HK-2 (cell line): ENCODE results near the gene GBP6.
A peak's percentile ranks its signal among the peaks of the same experiment; 100 is the strongest.
"Not testable (repeated sequence)": the region's sequence is repeated elsewhere in the genome, so short reads cannot be mapped to it uniquely, and the experiment has no call there.

Experiments
- DNase-seq: peaks from one replicate; pipeline ENCODE4 v3.0.0-alpha.2; 2018; ENCODE audit not compliant: unreplicated experiment

Gene GBP6, protein sequence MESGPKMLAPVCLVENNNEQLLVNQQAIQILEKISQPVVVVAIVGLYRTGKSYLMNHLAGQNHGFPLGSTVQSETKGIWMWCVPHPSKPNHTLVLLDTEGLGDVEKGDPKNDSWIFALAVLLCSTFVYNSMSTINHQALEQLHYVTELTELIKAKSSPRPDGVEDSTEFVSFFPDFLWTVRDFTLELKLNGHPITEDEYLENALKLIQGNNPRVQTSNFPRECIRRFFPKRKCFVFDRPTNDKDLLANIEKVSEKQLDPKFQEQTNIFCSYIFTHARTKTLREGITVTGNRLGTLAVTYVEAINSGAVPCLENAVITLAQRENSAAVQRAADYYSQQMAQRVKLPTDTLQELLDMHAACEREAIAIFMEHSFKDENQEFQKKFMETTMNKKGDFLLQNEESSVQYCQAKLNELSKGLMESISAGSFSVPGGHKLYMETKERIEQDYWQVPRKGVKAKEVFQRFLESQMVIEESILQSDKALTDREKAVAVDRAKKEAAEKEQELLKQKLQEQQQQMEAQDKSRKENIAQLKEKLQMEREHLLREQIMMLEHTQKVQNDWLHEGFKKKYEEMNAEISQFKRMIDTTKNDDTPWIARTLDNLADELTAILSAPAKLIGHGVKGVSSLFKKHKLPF

GRCh38 chr1:89363638-89364536 lies at the start of gene GBP6:
GBP6 (plus strand) TSS chr1:89364059; CDS start chr1:89368552, 4,493 bp downstream.
- no peak for DNase-seq

- no peak for DNase-seq
Measured at GRCh38 chr1:89322402-89322801, 41.5 kb upstream of the GBP6 start.

DNA sequence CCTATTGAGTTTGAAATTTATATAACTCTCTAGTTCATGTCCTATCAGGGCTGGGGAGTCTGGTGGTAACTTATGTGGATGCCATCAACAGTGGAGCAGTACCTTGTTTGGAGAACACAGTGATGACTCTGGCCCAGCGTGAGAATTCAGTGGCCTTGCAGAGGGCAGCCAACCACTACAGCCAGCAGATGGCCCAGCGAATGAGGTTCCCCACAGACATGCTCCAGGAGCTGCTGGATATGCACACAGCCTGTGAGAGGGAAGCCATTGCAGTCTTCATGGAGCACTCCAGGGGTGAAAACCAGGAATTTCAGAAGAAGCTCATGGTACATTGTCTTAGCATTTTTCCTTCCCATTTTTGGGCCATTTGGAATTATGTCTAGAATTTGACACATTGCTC lies 32.0 kb upstream of the GBP6 start:
- no peak for DNase-seq

DNA sequence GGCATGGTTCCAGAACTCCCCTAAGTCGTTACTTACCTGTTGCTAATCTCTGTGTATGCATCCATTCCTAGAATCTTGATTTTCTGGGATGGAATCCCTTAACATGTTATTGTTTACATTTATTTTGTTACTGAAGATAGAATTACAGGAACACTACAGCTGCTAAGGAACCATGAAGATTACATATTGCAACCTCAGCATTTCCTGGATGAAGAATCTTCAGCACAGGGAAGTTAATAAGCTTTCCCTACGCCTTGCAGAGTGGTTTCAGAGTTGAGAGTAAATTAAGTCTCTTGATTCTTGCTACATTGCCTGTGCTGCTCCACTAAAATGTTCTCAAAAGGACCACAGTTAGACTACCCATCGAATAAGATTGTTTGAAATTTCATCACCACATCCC lies 31.4 kb upstream of the GBP6 start:
- no peak for DNase-seq

GRCh38 chr1:89335486-89335885 lies 28.4 kb upstream of the GBP6 start:
- DNase-seq, result no peak

DNA sequence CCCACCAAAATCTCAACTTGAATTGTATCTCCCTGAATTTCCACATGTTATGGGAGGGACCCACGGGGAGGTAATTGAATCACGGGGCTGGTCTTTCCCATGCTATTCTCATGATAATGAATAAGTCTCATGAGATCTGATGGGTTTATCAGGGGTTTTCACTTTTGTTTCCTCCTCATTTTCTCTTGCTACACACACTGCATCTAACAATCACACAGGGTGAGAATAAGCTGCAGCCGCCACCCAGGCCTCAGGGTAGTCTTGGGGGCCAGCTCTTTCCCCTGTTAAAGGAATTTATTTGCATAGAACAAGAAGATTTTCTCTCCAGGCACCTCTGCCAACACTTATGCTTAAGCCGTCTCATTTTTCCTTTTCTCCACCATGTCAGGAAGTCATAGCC lies 26.0 kb upstream of the GBP6 start:
- DNase-seq, result no peak

DNA sequence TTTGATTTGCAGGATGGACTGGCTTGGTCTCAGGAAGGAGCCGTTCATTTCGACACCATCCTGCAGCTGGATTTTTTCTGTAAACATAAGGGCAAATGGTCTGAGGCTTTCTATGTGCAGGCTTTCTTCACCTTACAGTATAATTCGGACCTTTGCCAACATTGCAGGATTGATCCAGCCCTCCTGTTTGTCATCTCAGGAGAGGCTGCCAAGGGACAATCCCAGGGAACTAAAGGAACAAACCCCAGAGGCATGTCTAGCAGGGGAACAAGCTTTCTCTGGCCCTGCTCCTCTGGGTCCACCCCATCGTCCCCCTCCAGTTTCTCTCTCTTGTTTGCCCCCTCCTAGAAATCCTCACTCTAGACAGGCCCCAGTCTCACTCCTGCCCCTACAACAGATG lies 24.8 kb upstream of the GBP6 start:
- DNase-seq, result no peak

DNA sequence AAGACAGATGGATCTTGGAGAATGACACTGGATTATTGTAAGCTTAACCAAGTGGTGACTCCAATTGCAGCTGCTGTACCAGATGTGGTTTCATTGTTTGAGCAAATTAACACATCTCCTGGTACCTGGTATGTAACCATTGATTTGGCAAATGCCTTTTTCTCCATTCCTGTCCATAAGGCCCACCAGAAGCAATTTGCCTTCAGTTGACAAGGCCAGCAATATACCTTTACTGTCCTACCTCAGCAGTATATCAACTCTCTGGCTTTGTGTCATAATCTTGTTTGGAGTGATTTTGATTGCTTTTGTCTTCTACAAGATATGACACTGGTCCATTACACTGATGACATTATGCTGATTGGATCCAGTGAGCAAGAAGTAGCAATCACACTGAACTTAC lies 18.4 kb upstream of the GBP6 start:
- DNase-seq, result not testable (repeated sequence)

DNA sequence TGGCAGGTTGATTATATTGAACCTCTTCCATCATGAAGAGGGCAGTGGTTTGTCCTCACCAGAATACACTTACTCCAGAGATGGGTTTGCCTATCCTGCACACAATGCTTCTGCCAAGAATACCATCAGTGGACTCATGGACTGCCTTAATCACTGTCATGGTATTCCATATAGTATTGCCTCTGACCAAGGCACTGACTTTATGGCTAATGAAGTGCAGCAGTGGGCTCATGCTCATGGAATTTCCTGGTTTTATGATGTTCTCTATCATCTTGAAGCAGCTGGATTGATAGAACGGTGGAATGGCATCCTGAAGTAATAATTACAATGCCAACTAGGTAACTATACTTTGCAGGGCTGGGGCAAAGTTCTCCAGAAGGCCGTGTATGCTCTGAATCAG lies 16.6 kb upstream of the GBP6 start:
- no peak for DNase-seq

GRCh38 chr1:89350298-89350697 lies 13.6 kb upstream of the GBP6 start:
- DNase-seq, result no peak

- DNase-seq, result no peak
Measured at GRCh38 chr1:89351597-89352311, 12.1 kb upstream of the GBP6 start.

DNA sequence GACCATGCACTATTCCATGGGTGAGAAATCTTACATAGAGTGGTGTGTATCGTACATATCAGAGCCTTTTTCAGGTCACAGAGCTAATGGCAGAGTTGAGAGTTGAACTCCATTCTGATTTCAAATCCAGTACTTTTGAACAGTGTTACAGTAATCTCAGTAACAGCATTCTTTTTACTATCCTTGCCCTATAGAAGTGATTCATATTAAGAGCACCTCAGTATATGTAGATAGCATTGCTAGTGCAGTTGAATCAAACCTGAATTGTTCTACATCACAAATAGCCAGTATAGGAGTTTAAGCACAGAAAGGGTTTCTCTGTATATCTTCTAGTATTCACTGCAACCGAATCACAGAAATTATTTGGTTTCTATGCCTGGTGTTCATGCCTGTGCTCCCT lies 11.4 kb upstream of the GBP6 start:
- DNase-seq, result no peak

GRCh38 chr1:89354205-89354604 lies 9.7 kb upstream of the GBP6 start:
- no peak for DNase-seq

DNA sequence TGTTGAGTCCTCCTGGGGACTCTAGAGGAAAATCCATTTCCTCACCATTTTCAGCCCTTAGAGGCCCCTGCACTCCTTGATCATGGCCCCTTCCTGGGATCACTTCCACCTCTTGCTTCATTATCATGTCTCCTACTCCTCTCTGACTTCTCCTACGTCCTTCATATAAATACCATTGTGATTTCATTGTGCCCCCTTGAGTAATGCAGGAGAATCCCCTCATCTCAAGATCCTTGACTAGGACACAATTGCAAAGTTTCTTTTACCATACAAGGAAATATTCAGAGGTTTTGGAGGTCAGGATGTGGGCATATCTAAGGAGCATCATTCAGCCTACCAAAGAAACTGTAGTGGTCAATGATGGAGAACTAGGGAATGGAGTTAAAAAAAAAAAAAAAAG lies 8.8 kb upstream of the GBP6 start:
- DNase-seq, result no peak

DNA sequence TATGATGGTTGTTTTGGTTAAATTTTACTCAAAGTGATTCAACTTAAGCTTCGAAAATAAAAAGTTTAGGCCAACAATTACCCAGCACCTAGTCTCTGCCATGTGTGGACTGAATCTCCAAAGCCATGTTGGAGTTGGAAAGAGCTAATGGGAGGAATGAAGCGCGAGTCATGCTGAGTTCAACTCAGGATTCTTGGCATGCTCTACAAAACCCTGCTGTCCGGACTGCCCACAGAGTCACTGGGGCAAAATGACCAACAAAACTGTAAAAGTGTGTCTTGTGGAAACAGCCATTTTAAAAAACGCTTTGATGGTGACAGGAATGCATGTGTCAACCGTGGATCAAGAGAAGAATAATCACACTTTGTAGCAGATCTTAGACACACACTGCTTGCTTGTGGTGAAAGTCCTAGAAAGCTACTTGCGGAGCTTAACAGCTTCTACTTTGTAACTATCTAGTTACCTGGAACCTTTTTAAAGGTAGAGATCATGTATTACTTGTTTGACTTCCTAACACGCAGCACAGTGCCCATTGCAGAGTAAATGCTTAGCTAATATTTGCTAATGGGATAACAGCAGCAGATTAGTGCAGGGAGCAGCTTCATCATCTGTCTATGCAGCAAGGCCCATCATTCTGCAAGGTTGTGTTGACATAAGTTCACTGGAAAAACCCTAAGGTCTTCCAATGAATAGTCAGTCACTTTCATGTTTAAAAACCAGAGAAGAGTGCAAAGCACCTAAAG lies 7.0 kb upstream of the GBP6 start:
- DNase-seq, result peak; percentile 6

GRCh38 chr1:89358287-89358893 lies 5.5 kb upstream of the GBP6 start:
- DNase-seq, result peak; percentile 55

GRCh38 chr1:89360716-89361115 lies 3.1 kb upstream of the GBP6 start:
- DNase-seq, result no peak

DNA sequence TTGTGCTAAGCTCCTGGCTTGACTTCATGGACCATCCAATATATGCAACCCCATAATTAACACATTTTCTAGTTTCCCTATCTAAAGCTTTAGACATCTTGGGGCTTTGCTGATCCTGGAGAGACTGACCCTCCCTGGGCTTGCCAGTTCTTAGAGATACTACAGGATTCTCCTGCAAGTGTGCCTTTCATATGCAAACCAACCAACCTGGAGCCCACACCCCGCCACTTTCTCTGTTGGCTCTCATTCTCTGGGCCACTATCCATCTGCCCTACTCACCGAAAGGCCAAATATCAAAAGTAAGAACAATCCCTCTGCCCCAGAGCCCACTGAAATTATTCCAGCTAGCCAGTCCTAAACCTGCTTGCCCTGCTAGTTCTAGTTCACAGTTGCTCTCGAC lies 2.2 kb upstream of the GBP6 start:
- no peak for DNase-seq

DNA sequence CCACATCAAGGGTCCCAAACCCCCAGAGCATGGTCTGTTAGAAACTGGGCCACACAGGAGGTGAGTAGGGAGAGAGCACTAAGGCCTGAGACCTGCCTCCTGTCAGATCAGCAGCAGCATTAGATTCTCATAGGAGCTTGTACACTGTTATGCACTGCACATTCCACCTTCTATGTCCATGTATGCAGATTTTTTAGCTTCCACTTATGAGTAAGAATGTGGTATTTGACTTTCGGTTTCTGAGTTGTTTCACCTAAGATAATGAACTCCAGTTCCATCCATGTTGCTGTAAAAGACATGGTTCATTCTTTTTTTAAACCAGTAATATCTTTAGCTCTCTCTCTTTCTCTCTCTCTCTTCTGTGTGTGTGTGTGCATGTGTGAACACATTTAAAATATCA lies 663 bp upstream of the GBP6 start:
- DNase-seq, result no peak

DNA sequence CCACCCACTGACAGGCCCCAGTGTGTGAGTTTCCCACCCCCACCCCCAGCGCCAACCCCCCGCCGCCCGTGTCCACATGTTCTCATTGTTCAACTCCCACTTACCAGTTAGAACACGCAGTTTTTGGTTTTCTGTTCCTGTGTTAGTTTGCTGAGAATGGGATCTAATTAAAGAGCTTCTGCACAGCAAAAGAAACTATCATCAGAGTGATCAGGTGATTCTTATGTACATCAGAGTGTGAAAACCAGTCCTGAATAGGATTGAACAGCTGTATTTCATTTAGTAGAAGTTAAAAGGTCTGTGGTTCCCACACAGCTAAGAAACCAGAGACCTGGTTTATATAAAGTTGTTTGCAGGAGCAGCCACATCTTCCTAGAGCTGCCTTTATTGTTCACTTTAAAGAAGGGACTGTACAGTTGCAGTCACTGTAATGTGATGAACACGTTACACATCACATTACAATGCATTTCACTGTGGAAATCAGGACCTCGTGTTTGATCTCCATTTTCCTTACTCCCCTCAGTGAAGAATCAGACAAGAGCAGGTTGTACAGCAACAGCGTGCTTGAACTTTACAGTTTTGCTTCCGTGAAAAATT lies 1.2 kb downstream of the GBP6 start:
- DNase-seq, result no peak
